Transverse colon (tissue), 3 donors: ENCODE data around the gene HMGCS1.

Experiments
- CTCF ChIP-seq, 5 experiments: fragments of 200-600 bp in 3 of 5; fragments of 450-650 bp in 2 of 5; sonication (generic) in 3 of 5; IDR thresholded peaks; 1 replicate in 2 of 5; 2 replicates in 3 of 5; pipeline ENCODE4 v1.5.1; 2016 to 2017; ENCODE audit warnings: antibody characterized with exemption in 5 of 5, inconsistent platforms in 3 of 5, mild to moderate bottlenecking in 2 of 5, moderate library complexity in 1 of 5
- EP300 ChIP-seq: sonication (generic); formaldehyde crosslinking; IDR thresholded peaks from one replicate; pipeline ENCODE4 v1.6.1; 2017; ENCODE audit warnings: antibody characterized with exemption, low read depth
- POLR2A ChIP-seq: fragments of 450-650 bp; IDR thresholded peaks from one replicate; pipeline ENCODE4 v1.6.1; 2016; ENCODE audit warnings: antibody characterized with exemption, mild to moderate bottlenecking, moderate library complexity

GRCh38 chr5:43357878-43358281 is 44.7 kb upstream of the HMGCS1 start:
- no peak for TF ChIP-seq CTCF (IDR thresholded peaks at IDR 0.05)
- TF ChIP-seq EP300, result no peak
- TF ChIP-seq POLR2A, result no peak
